ENCODE results near the gene LRRC56.

GRCh38 chr11:512761-513595 is 24.3 kb upstream of the LRRC56 start:
- TF ChIP-seq EZH2phosphoT487 (IDR thresholded peaks at IDR 0.05; ENCODE audit: low read depth, severe bottlenecking, unreplicated experiment) = no peak
- TF ChIP-seq CTCF (IDR thresholded peaks at IDR 0.05; ENCODE audit: poor library complexity) = no peak
- no peak for TF ChIP-seq EZH2 (IDR thresholded peaks at IDR 0.05; ENCODE audit: borderline replicate concordance)

All from hepatocyte (in vitro differentiated cells).